Cerebellar cortex (tissue), 1 donor: ENCODE data around the gene PDE4C.
A peak's percentile ranks its signal among the peaks of the same experiment; 100 is the strongest.

Experiments used
- DNase-seq: peaks from one replicate; pipeline ENCODE4 v3.0.0-alpha.2; 2015; ENCODE audit warnings: low spot score

Gene PDE4C

GRCh38 chr19:18225702-18226468 is at the start of gene PDE4C:
Gene PDE4C (minus strand): TSS chr19:18226438. CDS start chr19:18226415, 23 bp downstream.
- peak; percentile 55 for DNase-seq

DNA sequence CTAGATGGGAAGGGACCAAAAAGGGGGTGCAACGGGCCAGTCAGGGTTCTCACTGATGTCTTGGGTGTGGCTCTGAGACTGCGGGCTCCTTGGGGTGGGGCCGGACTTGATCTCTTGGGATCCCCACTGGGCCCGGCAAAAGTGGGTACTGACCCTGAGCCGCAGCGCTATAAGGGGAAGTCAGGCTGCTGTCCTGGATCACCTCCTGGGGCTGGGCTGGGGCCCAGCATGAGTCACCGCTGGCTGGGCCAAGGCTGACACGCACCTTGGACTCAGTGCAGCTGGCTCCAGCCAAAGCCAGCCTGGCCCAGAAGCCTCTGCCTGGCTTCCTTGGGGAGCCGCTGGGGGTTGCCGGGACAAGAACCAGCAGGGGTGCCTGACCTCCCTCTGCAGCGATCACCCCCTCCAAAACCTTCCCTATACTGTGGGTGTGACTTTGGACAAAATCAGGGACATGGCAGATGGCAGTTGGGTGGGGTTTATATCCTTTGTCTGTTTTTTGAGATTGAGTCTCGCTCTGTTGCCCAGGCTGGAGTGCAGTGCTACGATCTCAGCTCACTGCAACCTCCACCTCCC is 48.6 kb upstream of the PDE4C start:
- DNase-seq: peak; percentile 70

DNA sequence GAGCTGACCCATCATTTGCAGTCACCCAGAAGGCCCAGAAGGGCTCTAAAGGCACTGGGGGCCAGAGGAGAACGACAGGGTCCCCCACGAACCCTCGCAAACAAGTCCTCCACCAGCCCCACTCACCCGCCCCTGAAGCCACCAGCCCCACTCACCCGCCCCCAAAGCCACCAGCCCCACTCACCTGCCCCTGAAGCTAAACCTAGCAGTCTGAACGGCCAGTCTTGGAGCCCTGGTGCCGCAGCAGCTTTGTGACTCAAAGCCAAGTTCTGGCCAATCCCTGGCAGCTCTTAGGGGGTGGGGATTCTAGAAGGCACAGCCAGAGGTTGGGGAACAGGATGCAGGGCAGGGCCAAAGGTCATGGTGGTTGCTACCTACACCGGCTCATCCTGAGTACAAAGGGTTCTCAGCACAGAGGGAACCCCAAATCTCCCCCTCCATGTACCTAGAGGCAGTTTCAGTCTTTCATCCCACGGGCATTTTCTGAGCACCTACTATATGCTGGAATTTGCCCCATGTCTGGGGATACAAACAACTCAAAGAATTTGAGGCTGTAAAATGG is 48.1 kb upstream of the PDE4C start, which contains the start of gene IQCN:
IQCN (minus strand) TSS at position 234 of the 562 bp plus-strand sequence. CDS start 4,974 bp downstream, outside the sequence.
- DNase-seq: peak; percentile 66

DNA sequence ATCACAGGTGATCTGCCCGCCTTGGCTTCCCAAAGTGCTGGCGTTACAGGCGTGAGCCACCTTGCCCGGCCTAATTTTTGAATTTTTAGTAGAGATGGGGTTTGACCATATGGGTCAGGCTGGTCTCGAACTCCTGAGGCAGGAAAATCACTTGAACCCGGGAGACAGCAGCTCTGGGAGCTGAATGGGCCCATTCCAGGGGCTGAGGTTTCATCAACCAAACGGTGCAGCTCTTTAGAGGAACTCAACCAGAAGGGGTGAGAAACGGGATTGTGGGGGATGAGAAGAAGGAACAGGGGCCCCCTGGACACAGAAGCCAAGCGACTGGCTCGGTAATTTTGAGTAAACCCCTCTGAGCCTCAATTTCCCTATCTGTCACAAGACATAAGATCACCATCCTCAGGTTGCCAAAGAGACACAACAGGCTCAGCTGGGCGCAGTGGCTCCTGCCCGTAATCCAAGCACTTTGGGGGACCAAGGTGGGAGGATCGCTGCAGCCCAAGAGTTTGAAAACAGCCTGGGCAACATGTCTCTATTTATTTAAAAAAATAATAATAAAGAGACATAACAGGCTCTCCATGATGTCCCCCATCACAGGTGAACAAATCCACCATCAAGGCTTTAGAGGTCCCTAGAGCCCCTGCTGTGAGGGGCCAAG is 47.5 kb upstream of the PDE4C start:
- peak; percentile 17 for DNase-seq

DNA sequence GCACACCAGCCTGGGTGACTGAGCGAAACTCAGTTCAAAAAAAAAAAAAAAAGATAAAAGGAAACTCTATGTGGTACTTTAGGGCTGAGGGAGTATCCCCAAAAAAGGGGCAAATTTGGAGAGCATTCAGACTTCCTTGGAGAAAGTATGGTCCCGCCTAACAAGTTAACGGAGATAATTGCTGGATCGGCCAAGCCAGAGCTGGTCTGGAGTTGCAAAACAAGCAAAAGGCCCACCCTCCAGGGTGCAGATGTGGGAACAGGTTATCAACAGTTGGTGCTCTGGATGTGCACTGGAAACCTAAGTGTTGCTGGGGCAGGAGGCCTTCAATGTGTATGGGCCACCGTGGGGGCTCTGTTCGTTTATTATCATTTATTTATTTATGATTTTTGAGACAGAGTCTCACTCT is 45.2 kb upstream of the PDE4C start:
- peak; percentile 22 for DNase-seq

GRCh38 chr19:18270326-18270725 is 44.1 kb upstream of the PDE4C start:
- DNase-seq: no peak

- no peak for DNase-seq
These were observed 43.0 kb upstream of the PDE4C start for GRCh38 chr19:18269070-18269723.

- no peak for DNase-seq
These were observed 40.8 kb upstream of the PDE4C start for GRCh38 chr19:18266771-18267686.

- DNase-seq: no peak
These were observed 39.3 kb upstream of the PDE4C start for GRCh38 chr19:18265582-18265981.

- no peak for DNase-seq
These were observed 38.8 kb upstream of the PDE4C start for GRCh38 chr19:18264971-18265540.

- no peak for DNase-seq
These were observed 38.1 kb upstream of the PDE4C start for GRCh38 chr19:18264137-18264854.

GRCh38 chr19:18263324-18264136 is 37.3 kb upstream of the PDE4C start:
- DNase-seq: no peak

DNA sequence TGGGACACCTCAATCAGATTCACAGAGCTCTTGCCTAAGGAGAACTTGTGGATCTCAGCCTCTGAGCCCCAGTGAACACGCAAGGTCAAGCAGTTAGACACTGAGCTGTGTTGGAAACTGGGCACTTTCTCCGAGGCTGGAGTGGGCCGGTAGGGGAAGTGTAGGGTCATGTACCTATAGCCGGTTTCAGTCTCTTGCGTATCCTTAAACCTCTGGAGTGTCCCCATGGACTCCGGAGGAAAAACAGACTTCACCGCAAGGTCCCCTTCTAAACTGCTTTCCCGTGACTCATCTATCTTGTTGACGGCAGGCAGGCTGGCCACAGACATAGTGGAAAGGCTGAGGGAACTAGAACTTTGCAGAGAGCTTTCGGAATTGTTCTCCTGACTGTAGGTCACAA is 36.7 kb upstream of the PDE4C start:
- no peak for DNase-seq

GRCh38 chr19:18262144-18262543 is 35.9 kb upstream of the PDE4C start:
- DNase-seq: no peak

DNA sequence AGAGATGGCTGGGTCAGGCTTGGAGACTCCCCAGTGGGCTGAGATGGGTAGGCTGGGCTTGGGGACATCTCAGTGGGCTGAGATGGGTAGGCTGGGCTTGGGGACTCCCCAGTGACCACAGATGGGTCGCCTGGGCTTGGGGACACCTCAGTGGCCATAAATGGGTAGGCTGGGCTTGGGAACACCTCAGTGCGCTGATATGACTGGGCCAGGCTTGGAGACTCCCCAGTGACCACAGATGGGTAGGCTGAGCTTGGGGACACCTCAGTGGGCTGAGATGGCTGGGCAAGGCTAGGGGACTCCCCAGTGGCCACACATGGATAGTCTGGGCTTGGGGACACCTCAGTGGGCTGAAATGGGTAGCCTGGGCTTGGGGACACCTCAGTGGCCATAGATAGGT is 35.2 kb upstream of the PDE4C start:
- no peak for DNase-seq

- no peak for DNase-seq
These were observed 33.7 kb upstream of the PDE4C start for GRCh38 chr19:18259893-18260292.

GRCh38 chr19:18257503-18258470 is 31.5 kb upstream of the PDE4C start:
- DNase-seq: peak; percentile 43
